GM12891 (cell line): Measurements from ENCODE around the gene AMBP.

Source experiments
- POLR2A ChIP-seq: IDR thresholded peaks from 2 replicates; pipeline ENCODE4 v1.6.1; 2011; ENCODE audit warnings: low read depth, low read length, control low read depth
- POLR2AphosphoS5 ChIP-seq: IDR thresholded peaks from 2 replicates; pipeline ENCODE4 v1.6.1; 2011; ENCODE audit warnings: low read depth, low read length, control low read depth
- TAF1 ChIP-seq: IDR thresholded peaks from 2 replicates; pipeline ENCODE4 v1.6.1; 2011; ENCODE audit warnings: low read depth, low read length, control low read depth

DNA sequence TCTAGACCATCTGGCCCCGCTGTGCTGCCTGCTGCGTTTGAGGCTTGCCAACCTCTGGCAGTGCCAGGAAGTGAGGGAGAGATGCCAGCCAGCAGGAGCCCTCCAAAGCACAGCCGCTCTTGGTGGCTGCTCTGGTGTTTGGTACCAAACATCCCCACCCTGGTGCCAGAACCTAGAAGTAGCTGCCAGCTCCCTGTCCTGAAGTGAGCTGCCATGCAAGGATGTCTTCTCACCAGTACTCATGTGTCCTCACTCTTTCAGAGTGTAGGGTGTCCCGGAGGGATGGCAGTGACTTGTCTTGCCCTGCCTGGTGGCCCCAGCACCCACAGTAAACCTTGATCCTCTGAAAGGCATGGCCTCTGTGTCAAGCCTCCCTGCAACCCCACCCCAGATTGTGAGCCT, 43.4 kb downstream of the AMBP start:
- TF ChIP-seq POLR2A (no peak), POLR2AphosphoS5 (no peak), TAF1 (no peak)
